Activated CD4-positive, alpha-beta T cell treated with anti-CD3 and anti-CD28 coated beads, Interleukin-10, Interleukin-2, amounts not matched to agents 100 ng/mL and 50 ng/mL, durations not matched to agents 16 hours and 8 hours (primary cell): ENCODE results near the gene TSSK6.
A peak's percentile ranks its signal among the peaks of the same experiment; 100 is the strongest.
"Not testable (repeated sequence)": the region's sequence is repeated elsewhere in the genome, so short reads cannot be mapped to it uniquely, and the experiment has no call there.

Experiments
- DNase-seq: peaks from one replicate; pipeline ENCODE4 v3.0.0-alpha.2; 2020

TSSK6 gene

DNA sequence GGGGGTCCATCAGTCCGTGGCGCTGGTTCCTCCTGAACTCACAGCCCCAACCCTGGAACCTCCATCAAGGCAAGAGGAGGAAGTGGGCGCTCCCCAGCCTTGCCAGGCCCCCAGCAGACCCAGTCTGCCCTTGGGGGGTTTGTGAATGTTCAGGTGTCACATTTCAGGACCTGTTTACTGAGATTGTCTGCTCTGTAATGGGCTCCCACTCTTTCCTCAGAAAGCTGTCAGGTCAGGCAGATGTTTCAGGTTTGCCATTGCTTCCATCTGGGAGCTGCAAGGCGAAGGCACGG is 29.4 kb downstream of the TSSK6 start:
- DNase-seq = no peak

DNA sequence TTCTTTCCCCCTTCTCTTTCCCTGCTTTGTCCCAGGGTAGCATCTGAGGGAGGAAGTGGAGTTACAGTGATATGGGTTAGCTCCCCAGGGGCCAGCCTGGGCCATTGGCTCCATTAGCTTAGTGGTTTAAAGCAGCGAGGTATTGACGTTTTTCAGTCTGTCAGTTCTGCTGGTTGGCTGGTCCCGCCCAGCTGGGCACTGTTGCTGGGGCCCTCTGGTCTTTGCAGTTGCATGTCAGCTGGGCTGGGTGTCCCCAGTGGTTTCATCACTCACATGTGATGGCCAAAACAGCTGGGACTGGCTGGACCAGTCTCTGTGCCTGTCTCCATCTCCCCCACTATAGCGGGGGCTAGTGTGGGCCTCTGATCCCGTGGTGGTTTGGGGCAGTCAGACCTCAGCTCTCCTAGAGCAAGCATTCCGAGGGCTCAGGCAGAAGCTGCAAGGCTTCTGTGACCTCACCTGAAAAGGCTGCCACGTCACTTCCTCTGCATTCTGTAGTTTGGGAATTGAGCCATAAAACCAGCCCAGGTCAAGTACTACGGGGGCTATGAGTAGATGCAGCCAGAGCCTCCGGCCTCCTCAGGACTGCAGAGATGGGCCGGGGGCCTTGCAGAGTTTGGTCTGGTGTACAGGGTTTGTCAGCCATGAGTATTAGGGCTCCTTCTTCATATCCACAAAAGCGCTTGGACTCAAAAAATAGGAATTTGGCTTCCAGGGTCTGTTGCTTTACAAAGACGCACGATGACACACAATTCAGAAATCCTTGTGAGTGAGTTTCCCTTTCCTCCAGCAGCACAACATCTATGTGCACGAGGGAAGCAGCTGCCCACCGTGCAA is 30.0 kb downstream of the TSSK6 start:
- no peak for DNase-seq

DNA sequence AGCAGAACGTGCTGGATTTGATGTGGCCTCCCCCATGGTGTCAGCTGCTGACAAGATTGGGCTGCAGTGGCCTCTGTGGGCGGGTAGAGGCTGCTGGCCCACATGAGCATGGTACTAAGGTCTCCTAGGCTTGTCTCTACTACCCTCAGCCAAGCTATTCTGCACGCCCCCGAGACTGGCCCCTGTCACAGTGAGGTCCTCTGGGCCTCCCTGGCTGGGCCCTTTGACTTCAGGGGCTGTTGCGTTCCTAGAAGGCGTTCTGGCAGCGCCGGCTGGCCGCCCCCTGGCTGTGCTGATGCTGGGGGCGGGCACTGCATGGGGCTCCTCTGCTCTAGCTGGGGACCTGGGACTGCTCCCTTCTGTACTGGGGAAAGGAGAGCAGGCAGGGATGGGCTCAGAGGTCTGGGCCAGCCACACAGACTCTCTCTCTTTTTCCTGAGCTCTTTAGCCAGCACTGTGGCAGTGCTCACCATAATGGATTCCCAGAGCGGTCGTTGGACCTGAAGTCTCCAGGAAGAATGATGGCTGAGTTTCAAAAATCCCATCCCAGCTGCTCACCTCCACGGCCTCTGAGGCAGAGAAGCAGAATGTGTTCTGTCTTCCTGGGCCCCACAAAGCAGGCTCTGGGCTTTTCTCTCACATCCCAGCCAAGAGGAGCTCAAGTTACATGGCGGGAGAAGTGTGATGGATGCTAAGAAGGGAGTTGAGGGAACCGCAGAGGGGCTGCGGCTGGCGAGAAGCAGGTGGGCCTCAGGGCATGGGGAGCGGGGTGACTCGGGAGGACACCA is 32.3 kb downstream of the TSSK6 start:
- DNase-seq = no peak

DNA sequence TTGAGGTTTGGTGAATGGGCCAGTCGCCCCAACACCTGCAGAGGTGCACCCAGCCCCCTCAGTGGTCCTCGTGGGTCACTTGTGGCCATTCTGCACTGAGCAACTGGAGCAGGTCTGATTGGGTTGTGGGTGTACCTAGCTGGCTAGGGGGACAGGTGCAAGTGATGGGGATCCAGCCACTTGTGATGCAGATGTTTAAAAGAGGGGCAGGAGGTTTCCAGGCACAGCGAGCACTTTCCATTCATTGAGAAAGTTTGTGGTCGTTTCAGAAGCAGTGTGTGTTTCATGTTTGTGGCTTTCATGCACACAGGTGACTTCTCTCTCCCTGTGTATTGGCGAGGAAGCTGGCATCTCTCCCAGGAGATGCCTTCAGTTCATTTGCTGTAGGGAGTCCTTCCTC is 34.7 kb downstream of the TSSK6 start:
- DNase-seq = peak; percentile 62

DNA sequence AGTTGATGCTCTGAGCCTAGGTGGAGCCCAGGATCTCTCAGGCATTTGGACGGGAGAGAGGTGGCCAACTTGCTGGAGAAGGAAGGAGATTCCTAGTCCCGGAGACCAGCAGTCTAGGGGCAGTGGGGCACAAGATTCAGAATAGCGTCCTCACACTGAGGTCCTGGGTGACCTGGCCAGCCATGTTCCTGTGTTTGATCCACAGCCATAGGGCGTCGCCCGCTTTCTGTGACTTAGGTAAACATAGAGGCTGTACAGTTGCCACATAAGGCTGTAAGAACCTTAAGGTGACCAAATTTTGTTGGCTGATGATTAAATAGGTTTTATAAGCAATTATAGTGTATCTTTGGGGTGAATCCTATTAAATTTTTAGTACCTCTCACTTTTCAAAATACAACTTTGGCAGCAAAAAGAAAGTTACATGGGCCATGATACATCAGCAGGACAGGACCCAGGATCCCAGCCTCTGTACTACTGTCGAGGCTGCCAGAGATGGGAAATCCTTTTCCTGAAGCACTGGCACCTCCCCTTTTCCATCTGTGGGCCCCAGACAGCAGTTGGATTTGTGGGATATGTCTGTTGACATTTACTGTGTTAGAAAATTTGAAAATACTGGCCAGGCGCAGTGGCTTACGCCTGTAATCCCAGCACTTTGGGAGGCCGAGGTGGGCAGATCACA is 37.5 kb downstream of the TSSK6 start:
- no peak for DNase-seq

DNA sequence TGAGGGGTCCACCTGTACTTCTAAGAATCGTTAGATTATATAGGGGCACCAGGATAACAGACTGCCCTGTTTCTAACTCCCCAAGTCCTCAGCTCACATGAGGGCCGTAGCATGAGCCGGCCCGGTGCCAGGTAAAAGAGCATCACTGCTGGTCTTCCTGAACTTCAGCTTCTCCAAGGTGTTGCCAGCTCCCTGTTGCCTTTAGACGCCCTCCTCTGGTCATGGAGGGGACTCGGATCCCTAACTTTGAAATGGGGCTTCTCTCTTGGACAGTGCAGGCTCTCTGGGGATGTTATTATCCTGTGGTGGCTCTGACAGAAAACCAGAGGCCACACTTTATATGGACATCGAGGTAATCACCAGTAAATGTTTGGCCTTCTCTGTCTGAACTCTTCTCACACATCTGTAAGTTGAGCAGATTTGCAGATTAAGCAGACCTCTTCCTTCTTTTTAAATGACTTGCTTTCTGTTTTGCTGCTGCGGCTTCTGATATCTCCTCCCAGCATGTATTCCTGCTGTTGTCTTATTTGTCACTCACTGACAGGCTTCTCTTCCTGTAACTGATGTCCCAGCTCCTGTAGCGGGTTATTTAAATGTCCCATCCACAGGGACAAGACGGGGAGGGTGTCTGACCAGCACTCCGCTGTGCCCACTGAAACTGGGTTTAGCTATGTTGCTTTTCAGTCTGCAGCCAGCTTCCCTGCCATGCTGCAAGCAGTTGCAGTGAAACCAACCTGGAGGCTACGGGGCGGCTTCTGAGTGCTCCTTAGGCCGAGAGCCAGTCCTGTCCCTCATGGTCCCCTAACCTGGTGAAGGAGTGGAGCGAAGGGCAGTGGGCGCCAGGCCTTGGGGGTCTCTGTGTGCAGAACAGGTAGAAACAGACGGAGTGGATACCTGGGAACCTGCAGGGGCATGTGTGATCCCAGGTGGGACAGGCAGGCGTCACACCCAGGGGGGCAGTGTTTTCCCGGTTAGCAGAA is 39.2 kb downstream of the TSSK6 start:
- peak; percentile 28 for DNase-seq

DNA sequence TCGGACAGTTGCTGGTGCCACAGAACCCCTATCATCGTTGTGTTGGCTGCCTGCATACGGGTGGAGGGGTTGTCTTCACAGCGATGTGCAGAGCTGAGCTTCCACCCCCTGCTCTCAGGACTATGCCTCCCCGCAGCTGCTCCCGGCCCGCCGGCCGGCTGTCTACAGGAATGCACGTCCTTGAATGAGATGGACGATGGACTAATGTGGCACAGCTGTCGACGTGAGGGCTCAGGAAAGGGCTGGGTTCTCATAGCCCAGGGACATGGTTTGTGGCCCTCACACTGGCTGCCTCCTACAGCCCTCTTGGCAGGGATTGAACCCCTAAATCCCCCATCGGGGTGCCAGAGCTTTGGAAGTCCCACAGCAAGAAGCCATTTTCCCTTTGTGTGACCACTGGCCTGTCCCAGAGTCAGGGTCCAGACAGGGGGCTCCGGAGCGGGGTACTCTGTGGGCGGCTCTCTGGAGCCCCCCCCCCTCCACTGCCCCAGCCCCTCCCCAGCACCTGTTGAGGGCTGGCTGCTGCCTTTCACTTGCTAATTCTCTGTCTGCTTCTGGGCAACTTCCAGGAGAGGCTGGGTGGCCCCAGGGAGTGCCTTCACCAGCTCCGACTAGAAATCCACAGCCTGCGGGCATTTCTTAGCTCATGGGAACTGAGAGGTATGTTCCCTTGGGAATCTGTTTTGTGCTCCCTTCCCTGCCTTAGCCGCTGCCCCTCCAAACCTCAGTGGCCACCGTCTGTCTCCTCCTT is 40.2 kb downstream of the TSSK6 start:
- no peak for DNase-seq

DNA sequence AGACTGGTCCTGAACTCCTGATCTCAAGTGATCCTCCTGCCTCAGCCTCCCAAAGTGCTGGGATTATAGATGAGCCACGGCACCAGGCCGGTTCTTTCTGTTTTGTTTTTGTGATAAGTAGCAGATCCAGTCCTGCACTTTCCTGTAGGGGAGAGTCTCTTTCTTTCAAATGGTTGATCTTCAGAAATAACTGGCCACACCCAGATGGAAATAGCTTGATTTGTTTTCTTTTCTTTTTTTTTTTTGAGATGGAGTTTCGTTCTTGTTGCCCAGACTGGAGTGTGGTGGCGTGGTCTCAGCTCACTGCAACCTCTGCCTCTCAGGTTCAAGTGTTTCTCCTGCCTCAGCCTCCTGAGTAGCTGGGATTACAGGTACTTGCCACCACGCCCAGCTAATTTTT is 43.2 kb downstream of the TSSK6 start:
- DNase-seq = not testable (repeated sequence)

DNA sequence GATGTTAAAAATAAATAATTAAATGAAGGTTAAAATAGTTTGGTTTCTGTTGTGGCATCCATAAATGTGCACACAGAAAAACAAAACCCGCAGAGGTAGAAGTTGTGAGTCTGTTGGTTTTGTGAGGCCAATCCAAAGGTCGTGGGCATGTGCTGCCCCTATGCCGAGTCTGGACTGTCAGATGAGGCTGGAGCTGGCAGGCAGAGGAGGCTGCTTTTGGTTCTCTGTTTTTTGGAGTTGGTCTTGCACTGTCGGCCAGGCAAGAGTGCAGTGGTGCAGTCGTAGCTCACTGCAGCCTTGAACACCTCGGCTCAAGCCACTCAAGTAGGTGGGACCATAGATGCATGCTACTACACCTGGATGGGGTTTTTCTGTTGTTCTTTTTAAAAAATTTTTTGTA is 43.7 kb downstream of the TSSK6 start:
- no peak for DNase-seq

DNA sequence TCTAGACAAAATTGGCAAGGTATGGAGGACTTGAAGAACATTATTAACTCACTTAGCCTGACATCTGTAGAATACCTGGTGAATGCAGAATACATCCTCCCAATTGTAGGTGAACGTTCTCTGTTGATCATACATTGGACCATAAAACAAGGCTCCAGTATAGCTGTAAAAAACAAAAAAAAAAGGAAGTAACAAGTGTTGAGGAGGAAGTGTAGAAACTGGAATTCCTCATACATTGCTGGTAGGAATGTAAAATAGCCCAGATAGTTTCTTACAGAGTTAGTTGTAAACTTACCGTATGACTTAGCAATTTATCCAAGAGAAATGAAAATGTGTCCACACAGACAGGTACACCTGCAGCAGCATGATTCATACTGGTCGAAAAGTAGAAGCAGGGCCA is 44.8 kb downstream of the TSSK6 start:
- no peak for DNase-seq

DNA sequence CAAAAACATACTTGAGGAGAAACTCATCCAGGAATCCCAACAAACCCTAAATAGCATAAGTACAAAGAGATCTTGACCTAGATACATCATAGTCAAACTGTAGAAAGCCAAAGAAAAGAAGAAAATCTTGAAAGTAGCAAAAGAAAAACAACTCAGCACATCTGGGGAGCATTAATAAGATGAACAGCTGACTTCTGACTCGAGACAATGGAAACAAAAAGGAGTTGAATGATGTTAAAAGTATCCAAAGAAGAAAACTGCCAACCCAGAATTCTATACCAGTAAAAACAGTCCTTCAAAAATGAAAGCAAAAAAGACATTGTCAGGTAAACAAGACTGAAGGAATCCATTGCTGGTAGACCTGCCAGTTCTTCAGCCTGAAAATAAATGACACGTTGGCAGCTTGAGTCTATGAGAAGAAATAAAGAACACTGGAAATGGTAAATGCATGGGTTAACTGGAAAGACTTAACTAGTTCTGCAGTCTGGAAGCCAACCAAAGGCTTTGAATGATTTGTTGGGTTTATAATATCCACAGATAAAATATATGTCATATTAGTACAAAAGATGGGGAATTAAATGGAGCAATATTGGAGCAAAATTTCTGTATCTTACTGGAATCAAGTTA is 46.8 kb downstream of the TSSK6 start:
- no peak for DNase-seq

DNA sequence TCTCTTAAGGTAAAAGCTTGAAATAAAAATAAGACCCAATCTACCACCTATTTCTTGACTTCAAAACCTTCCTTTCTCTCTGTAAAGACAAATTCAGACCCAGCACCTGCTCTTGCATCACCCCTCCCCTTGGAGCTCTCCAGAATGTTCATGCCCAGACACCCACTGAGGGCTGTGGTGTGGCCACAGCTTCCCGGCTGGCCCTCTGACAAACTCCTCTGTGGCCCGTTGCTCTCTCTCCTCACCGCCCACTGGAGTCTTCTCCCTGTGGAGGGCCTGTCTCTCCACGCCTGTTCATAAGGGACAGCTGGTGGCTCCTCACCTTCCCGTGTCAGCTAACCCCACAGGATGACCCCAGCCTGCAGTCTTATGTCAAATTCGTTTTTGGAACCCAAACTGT is 49.1 kb downstream of the TSSK6 start:
- no peak for DNase-seq

DNA sequence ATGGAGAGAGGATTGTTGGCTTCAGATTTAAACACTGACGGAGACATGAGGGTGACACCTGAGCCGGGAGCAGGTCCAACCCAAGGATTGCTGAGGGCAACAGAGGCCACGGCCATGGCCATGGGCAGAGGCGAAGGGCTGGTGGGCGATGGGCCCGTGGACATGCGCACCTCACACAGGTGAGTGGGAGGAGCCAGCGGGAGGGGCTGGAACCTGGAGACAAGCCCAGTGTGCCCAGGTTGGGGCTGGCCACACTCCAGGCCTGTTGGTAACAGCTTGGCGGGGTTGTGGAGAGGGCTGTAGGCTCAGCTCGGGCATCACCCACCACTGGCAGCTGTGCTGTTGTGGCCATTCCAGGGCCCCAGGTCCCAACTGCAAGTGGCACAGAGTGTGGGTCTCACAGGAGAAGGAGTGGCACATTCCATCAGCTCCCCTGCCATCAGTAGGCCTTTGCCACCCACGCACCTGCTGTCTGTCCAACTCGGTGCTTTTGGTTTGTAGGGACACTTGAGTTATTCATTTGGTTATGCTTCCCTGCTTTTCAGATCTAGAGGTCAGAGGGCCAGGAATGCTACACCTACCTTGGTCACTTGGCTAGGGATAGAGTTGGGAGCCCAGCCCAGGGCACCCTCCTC is 49.8 kb downstream of the TSSK6 start:
- DNase-seq = no peak

DNA sequence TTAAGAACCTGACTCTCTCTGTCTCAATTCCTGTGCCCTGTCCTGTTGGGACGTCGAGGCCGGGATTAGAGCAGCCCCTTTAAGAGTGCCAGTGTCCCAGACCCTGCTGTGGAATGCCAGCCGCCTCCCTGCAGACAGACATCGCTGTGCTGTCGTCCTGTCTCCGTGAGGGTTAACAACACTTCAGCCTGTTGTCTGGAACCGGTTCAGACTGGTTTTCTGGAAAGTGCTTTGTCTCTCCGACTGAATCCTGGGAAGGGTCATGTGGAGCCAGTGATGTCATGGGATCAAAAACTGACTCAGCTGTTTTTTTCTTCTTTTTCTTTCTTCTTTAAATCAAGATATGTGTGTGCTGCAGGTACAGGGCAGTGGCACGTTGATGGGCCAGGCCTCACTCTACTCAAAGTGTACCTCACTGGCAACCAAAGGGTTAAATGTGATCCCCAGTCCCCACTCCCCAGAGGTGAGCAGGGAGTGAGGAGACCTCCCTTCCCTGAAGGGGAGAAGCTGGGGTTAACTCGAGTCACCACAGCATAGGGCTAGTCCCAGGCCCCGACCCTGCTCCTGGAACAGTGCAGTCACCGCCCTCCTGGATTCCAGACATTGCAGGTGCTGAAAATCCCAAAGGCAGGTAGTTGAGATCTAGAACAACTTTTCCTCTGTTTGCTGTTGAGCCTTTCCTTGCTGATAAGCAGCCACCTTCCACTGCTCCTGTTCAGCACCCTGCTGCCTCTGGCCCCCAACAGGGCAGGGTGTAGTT is 50.8 kb downstream of the TSSK6 start:
- DNase-seq = no peak
